Measurements from ENCODE around the gene KCTD7.
"Not testable (repeated sequence)": the region's sequence is repeated elsewhere in the genome, so short reads cannot be mapped to it uniquely, and the experiment has no call there.

Gene KCTD7

DNA sequence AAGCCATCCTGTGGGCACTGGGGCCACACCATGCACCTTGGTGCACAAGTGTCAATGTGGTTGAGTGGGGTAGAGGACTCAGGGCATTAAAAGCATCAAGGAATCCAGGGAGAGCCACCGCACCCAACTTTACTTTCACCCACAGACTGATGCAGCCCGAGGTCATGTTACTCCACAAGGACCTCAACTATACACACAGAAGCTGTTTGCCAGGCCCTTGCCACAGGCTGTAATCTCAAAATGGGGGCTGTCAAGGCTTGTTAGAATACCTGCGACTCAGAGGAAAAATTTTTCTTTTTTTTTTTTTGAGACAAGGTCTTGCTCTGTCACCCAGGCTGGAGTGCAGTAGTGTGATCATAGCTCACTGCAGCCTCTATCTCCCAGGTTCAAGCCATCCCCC lies 26.5 kb upstream of the KCTD7 start:
- Mint-ChIP-seq H3K27ac (no peak overlapping the region), H3K27me3 (no peaks in the 10 kb centered on the region), H3K4me3 (no peak overlapping the region), H3K4me1 (no peaks in the 10 kb centered on the region), H3K36me3 (no peaks in the 10 kb centered on the region), H3K9me3 (no peaks in the 10 kb centered on the region)
- no peak for ATAC-seq

DNA sequence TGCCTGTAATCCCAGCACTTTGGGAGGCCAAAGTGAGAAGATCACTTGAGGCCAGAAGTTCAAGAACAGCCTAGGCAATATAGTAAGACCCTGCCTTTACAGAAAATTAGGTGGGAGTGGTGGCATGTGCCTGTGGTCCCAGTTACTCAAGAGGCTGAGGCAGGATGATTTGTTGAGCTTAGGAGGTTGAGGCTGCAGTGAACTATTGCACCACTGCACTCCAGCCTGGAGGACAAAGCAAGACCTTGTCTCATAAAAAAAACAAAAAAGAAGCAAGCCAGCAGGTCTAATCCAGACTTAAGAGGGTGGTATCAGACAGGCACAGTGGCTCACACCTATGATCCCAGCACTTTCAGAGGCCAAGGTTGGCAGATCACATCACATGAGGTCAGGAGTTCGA lies 24.5 kb upstream of the KCTD7 start:
- Mint-ChIP-seq H3K27ac (no peak overlapping the region), H3K4me1 (no peaks in the 10 kb centered on the region), H3K27me3 (no peaks in the 10 kb centered on the region), H3K9me3 (no peaks in the 10 kb centered on the region), H3K4me3 (no peak overlapping the region), H3K36me3 (no peaks in the 10 kb centered on the region)
- ATAC-seq: no peak

DNA sequence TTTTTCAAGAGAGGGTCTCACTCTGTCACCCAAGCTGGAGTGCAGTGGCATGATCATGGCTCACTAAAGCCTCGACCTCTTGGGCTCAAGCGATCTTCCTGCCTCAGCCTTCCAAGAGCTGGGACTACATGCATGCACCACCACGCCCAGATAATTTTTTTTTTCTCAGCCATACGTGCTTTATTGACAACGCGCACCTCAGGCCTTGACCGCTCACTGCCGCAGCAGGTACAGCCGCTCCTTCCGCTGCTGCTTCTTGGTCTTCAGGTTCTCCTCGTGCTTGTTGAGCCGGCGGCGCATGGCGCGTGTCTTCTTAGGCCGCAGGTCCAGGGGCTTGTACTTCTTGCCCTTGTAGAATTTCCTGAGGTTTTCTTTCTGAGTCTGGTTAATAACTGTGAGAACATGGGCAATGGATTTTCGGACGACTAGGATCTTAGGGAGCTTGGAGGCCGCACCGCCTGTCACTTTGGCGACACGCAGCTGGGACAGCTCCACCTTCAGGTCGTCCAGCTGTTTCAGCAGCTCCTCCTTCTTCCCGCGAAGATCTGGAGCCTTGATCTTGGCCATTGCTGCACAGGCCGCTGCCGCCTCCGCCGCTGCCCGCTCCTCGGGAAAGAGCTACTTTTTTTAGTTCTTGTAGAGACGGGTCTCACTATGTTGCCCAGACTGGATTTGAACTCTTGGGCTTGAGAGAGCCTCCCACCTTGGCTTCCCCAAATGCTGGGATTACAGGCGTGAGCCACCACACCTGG lies 22.0 kb upstream of the KCTD7 start:
- not testable (repeated sequence) for H3K36me3 Mint-ChIP-seq, H3K9me3 Mint-ChIP-seq, ATAC-seq, H3K4me1 Mint-ChIP-seq, H3K4me3 Mint-ChIP-seq, H3K27ac Mint-ChIP-seq, H3K27me3 Mint-ChIP-seq

DNA sequence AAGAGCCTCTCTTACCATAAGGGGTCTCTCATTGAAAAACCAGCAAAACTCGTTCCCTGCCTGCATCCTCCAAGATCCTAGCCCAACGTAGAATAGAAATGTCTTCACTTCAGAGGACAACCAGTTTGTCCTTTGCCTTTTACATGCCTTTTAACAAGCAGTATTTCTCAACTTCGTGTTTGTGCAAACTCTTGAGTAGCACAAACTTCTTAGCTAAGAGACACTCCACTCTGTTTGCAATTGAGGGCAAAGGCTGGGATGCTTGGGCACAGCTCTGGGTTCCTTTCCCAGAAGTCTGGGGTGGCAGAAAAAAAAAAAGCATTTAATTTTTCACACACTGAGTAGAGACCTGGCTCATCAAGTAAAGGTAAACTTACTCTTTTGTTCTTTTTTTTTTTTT lies 19.5 kb upstream of the KCTD7 start:
- no peak for ATAC-seq
- H3K27me3 Mint-ChIP-seq: no peaks in the 10 kb centered on the region
- H3K27ac Mint-ChIP-seq: no peak overlapping the region

DNA sequence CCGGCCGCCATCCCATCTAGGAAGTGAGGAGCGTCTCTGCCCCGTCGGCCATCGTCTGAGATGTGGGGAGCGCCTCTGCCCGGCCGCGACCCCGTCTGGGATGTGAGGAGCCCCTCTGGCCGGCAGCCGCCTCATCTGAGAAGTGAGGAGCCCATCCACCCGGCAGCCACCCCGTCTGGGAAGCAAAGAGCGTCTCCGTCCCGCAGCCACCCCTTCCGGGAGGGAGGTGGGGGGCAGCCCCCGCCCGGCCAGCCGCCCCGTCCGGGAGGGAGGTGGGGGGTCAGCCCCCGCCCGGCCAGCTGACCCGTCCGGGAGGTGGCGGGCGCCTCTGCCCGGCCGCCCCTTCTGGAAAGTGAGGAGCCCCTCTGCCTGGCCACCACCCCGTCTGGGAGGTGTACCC lies 14.1 kb upstream of the KCTD7 start:
- H3K27me3 Mint-ChIP-seq, H3K4me3 Mint-ChIP-seq, H3K4me1 Mint-ChIP-seq, ATAC-seq, H3K27ac Mint-ChIP-seq, H3K36me3 Mint-ChIP-seq, H3K9me3 Mint-ChIP-seq: not testable (repeated sequence)

More for the DNA sequence above, 19.5 kb upstream of the KCTD7 start:
- Mint-ChIP-seq H3K9me3 (no peaks in the 10 kb centered on the region), H3K36me3 (no peaks in the 10 kb centered on the region), H3K4me1 (no peaks in the 10 kb centered on the region), H3K4me3 (no peak overlapping the region)

DNA sequence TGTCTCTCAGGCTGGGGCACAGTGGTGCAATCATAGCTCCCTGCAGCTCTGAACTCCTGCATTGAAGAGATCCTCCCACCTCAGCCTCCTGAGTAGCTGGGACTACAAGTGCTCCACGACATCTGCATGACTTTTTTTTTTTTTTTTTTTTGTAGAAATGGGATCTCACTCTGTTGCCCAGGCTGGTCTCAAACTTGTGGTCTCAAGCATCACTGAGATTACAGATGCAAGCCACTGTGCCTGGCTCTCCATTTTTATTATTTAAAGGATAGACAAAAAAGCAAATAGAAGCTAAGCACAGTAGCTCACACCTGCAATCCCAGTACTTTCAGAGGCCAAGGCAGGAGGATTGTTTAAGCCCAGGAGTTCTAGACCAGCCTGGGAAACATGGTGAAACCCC lies 13.0 kb upstream of the KCTD7 start:
- H3K9me3 Mint-ChIP-seq: no peaks in the 10 kb centered on the region
- H3K36me3 Mint-ChIP-seq: no peaks in the 10 kb centered on the region
- no peak overlapping the region for H3K4me3 Mint-ChIP-seq
- no peaks in the 10 kb centered on the region for H3K27me3 Mint-ChIP-seq
- no peaks in the 10 kb centered on the region for H3K4me1 Mint-ChIP-seq
- no peak for ATAC-seq
- H3K27ac Mint-ChIP-seq: no peak overlapping the region

DNA sequence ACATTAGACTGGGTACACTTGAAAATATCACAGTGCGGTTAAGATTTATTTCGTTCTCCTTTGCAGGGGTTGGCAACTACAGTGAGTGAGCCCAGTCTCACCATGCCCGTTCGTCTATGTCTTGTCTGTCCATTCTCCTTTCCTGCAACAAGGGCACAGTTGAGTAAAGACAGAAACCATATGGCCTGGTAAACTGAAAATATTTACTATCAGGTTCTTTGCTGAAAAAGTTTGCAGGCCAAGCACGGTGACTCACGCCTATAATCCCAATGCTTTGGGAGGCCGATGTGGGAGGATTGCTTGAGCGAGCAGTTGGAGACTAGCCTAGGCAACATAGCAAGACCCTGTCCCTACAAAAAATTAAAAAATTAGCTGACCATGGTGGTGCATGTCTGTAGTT lies 11.4 kb upstream of the KCTD7 start:
- Mint-ChIP-seq H3K9me3 (no peaks in the 10 kb centered on the region), H3K4me1 (no peaks in the 10 kb centered on the region), H3K36me3 (no peaks in the 10 kb centered on the region), H3K4me3 (no peak overlapping the region), H3K27ac (no peak overlapping the region), H3K27me3 (no peaks in the 10 kb centered on the region)
- ATAC-seq: no peak

DNA sequence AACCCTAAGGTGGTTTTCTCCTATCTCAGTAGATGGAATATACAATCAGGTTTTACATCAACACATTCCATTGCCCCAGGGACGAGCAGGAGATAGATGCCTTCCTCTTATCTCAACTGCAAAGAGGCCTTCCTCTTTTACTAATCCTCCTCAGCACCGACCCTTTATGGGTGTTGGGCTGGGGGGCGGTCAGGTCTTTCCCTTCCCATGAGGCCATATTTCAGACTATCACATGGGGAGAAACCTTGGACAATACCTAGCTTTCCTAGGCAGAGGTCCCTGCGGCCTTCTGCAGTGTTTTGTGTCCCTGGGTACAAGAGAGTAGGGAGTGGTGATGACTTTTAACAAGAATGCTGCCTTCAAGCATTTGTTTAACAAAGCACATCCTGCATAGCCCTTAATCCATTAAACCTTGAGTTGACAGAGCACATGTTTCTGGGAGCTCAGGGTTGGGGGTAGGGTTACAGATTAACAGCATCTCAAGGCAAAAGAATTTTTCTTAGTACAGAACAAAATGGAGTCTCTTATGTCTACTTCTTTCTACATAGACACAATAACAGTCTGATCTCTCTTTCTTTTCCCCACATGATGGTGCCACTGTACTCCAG lies 9.2 kb upstream of the KCTD7 start:
- not testable (repeated sequence) for ATAC-seq, H3K4me1 Mint-ChIP-seq, H3K27me3 Mint-ChIP-seq, H3K36me3 Mint-ChIP-seq, H3K4me3 Mint-ChIP-seq, H3K27ac Mint-ChIP-seq, H3K9me3 Mint-ChIP-seq

DNA sequence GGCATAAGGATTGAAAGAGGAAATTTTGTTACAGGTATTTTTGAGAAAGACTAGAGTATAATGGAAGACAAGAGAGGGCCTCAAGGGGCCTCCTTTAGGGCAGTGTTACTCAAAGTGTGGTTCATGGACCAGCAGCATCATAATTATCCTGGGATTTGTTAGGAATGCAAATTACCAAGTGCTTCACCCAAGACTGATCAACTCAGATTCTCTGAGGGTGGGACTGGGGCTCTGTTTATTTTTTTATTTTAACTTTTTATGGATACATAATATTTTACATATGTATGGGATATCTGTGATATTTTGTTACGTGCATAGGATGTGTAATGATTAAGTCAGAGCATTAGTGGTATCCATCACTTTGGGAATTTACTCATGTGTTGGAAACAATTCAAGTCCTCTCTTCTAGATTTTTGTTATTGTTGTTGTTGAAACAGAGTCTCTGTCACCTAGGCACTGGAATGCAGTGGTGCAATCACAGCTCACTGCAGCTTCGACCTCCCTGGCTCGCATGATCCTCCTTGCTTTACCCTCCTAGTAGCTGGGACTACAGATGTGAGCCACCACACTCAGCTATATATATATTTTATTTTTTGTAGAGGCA lies 2.2 kb upstream of the KCTD7 start:
- H3K4me1 Mint-ChIP-seq: peaks cover 32% of the 10 kb centered on the region
- no peaks in the 10 kb centered on the region for H3K27me3 Mint-ChIP-seq
- no peaks in the 10 kb centered on the region for H3K9me3 Mint-ChIP-seq
- H3K4me3 Mint-ChIP-seq: no peak overlapping the region
- no peak for ATAC-seq
- peak overlapping the region; percentile 79 for H3K27ac Mint-ChIP-seq
- no peaks in the 10 kb centered on the region for H3K36me3 Mint-ChIP-seq

DNA sequence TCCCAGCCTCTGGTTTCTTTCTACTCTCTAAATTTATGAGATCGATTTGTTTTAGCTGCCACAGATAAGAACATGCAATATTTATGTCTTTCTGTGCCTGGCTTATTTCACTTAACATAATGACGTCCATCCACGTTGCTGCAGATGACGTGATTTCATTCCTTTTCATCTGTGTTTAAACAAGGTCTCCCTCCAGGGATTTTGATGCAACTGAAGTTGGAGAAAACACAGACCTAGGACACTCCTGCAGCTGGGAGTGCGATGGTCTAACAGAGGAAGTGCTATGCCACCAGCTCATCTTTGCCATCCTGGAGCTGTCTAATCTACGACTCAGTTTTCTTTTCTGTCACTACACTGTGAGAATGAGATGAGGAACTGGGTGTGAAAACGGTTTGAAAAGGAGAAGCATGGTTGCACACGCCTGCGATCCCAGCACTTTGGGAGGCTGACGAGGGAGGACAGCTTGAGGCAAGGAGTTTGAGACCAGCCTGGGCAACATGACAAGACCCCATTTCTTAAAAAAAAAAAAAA lies 1.5 kb upstream of the KCTD7 start:
- Mint-ChIP-seq H3K4me3 (peak overlapping the region; percentile 65), H3K36me3 (no peaks in the 10 kb centered on the region), H3K9me3 (no peaks in the 10 kb centered on the region), H3K4me1 (peaks cover 40% of the 10 kb centered on the region), H3K27me3 (no peaks in the 10 kb centered on the region), H3K27ac (peak overlapping the region; percentile 79)
- ATAC-seq: no peak

DNA sequence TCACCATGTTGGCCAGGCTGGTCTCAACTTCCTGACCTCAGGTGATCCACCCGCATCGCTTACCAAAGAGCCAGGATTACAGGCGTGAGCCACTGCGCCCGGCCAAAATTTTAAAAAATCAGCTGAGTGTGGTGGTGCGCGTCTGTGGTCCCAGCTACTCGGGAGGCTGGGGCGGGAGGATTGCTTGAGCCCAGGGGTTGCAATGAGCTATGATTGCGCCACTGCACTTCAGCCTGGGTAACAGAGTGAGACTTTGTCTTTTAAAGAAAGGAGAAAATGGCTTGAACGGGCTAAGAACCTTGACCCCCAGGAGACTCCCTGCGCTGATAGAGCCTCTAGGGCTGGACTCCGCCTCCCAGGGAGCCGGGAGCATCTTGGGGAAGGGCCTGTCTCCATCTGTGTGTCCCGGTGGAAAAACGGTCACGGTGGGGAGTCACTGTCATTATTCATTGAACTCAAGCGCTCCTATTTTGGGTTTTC lies 760 bp upstream of the KCTD7 start:
- Mint-ChIP-seq H3K4me1 (peaks cover 47% of the 10 kb centered on the region), H3K27ac (peak overlapping the region; percentile 79), H3K27me3 (no peaks in the 10 kb centered on the region), H3K9me3 (no peaks in the 10 kb centered on the region), H3K4me3 (peak overlapping the region; percentile 91), H3K36me3 (peaks cover 5% of the 10 kb centered on the region)
- no peak for ATAC-seq

DNA sequence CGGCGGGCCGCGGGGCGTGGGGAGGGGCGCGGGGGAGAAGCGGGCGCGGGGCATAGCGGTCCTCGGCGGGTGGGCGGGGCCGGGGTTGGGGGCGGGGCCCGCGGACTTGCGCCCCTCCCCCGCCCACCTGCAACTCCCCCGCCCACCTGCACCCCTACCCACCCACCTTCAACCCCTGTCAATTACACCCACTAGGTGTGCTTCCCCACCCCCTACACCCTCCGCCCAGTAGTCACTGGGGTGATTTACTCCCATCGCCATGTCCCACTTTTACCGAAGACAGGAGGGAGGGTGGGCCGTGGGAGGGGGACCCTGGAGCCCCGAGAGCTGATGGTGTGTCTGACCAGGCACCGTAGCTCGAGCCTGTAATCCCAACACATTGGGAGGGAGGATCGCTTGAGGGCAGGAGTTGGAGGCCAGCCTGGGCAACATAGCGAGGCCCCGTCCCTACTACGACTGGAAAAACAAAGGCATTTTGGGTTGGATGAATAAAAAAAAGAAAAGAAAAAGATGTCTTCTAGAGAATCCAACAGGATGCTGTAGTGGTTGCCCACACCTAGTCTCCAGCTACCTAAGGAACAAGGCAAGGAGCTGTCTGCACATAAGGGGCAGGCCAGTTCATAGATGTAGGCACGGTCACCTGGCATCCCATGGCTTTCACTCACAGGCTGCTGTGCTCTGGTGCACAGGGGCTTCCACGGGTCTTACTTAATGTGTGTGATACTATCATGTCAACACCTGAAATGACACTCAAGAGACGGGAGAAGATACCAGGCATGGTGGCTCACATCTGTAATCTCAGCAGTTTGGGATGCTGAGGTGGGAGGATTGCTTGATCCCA lies 761 bp downstream of the KCTD7 start:
- Mint-ChIP-seq H3K9me3 (no peaks in the 10 kb centered on the region), H3K4me3 (peak overlapping the region; percentile 91), H3K36me3 (peaks cover 14% of the 10 kb centered on the region), H3K27ac (peak overlapping the region; percentile 79), H3K27me3 (no peaks in the 10 kb centered on the region), H3K4me1 (peaks cover 54% of the 10 kb centered on the region)
- ATAC-seq: peak; percentile 21

DNA sequence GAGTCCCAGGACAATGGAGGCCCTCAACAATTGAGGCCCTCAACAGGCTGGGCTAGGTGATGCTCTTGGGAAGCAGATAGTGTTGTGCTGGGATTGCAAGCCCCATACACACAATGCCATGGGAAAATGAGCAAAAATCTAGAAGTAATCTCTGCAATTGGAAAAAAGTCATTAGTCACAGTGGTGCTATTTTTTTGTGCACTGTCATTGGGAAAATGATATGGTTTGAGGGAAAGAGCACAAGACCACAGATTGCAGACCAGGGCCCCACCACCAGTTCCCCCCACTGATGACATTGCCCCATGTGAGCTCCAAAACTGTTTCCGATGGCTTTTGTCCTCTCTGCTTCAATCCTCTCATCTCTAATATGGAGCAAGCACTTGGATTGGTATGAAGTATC lies 1.9 kb downstream of the KCTD7 start:
- Mint-ChIP-seq H3K4me1 (peaks cover 62% of the 10 kb centered on the region), H3K36me3 (peaks cover 17% of the 10 kb centered on the region), H3K4me3 (peak overlapping the region; percentile 69), H3K9me3 (no peaks in the 10 kb centered on the region), H3K27ac (peak overlapping the region; percentile 79), H3K27me3 (no peaks in the 10 kb centered on the region)
- no peak for ATAC-seq

DNA sequence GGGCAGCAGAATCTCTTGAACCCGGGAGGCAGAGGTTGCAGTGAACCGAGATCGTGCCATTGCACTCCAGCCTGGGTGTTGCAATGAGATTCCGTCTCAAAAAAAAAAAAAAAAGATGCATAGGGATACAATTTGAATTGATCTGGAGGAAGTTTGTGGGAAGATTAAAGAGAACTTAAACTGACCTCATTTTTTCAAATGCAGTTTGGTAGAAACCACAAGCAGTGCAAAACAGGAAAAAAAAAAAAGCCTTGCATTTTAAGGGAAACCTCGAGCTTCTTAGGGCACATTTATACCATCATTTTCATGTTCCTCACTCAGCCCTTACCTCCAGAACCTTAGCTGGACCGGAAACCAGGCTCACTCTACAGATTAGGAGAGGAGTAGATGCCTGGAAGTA lies 2.8 kb downstream of the KCTD7 start:
- ATAC-seq: no peak
- Mint-ChIP-seq H3K4me1 (peaks cover 70% of the 10 kb centered on the region), H3K27ac (peak overlapping the region; percentile 79), H3K27me3 (no peaks in the 10 kb centered on the region), H3K9me3 (no peaks in the 10 kb centered on the region), H3K36me3 (peaks cover 17% of the 10 kb centered on the region), H3K4me3 (peak overlapping the region; percentile 69)

DNA sequence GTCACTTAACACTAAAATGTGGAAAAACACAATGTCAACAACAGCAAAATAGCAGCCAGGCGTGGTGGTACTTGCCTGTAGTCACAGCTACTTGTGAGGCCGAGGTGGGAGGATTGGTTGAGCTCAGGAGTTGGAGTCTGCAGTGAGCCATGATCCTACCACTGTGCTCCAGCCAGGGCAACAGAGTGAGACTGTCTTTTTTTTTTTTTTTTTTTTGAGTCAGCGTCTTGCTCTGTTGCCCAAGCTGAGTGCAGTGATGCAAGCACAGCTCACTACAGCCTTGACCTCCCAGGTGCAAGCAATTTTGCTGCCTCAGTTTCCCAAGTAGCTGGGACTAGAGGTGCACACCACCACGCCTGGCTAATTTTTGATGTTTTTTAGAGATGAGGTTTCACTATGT lies 6.1 kb downstream of the KCTD7 start:
- Mint-ChIP-seq H3K27me3 (no peaks in the 10 kb centered on the region), H3K36me3 (peaks cover 36% of the 10 kb centered on the region), H3K9me3 (no peaks in the 10 kb centered on the region), H3K4me3 (no peak overlapping the region), H3K27ac (peak overlapping the region; percentile 82), H3K4me1 (peaks cover 54% of the 10 kb centered on the region)
- ATAC-seq: peak; percentile 60
